Measurements from ENCODE around the gene HDGFL1. TPM values are rescaled to one million over a fixed set of nuclear protein-coding genes. Genes with fewer than 3 reads are reported as not detected.

The HDGFL1 gene
- total and polyA plus RNA-seq, 2 of the 8 experiments (the other 6 are each of a cell fraction or from before 2014, with no cell fraction given), result not detected

- TF ChIP-seq, protein P1, sequence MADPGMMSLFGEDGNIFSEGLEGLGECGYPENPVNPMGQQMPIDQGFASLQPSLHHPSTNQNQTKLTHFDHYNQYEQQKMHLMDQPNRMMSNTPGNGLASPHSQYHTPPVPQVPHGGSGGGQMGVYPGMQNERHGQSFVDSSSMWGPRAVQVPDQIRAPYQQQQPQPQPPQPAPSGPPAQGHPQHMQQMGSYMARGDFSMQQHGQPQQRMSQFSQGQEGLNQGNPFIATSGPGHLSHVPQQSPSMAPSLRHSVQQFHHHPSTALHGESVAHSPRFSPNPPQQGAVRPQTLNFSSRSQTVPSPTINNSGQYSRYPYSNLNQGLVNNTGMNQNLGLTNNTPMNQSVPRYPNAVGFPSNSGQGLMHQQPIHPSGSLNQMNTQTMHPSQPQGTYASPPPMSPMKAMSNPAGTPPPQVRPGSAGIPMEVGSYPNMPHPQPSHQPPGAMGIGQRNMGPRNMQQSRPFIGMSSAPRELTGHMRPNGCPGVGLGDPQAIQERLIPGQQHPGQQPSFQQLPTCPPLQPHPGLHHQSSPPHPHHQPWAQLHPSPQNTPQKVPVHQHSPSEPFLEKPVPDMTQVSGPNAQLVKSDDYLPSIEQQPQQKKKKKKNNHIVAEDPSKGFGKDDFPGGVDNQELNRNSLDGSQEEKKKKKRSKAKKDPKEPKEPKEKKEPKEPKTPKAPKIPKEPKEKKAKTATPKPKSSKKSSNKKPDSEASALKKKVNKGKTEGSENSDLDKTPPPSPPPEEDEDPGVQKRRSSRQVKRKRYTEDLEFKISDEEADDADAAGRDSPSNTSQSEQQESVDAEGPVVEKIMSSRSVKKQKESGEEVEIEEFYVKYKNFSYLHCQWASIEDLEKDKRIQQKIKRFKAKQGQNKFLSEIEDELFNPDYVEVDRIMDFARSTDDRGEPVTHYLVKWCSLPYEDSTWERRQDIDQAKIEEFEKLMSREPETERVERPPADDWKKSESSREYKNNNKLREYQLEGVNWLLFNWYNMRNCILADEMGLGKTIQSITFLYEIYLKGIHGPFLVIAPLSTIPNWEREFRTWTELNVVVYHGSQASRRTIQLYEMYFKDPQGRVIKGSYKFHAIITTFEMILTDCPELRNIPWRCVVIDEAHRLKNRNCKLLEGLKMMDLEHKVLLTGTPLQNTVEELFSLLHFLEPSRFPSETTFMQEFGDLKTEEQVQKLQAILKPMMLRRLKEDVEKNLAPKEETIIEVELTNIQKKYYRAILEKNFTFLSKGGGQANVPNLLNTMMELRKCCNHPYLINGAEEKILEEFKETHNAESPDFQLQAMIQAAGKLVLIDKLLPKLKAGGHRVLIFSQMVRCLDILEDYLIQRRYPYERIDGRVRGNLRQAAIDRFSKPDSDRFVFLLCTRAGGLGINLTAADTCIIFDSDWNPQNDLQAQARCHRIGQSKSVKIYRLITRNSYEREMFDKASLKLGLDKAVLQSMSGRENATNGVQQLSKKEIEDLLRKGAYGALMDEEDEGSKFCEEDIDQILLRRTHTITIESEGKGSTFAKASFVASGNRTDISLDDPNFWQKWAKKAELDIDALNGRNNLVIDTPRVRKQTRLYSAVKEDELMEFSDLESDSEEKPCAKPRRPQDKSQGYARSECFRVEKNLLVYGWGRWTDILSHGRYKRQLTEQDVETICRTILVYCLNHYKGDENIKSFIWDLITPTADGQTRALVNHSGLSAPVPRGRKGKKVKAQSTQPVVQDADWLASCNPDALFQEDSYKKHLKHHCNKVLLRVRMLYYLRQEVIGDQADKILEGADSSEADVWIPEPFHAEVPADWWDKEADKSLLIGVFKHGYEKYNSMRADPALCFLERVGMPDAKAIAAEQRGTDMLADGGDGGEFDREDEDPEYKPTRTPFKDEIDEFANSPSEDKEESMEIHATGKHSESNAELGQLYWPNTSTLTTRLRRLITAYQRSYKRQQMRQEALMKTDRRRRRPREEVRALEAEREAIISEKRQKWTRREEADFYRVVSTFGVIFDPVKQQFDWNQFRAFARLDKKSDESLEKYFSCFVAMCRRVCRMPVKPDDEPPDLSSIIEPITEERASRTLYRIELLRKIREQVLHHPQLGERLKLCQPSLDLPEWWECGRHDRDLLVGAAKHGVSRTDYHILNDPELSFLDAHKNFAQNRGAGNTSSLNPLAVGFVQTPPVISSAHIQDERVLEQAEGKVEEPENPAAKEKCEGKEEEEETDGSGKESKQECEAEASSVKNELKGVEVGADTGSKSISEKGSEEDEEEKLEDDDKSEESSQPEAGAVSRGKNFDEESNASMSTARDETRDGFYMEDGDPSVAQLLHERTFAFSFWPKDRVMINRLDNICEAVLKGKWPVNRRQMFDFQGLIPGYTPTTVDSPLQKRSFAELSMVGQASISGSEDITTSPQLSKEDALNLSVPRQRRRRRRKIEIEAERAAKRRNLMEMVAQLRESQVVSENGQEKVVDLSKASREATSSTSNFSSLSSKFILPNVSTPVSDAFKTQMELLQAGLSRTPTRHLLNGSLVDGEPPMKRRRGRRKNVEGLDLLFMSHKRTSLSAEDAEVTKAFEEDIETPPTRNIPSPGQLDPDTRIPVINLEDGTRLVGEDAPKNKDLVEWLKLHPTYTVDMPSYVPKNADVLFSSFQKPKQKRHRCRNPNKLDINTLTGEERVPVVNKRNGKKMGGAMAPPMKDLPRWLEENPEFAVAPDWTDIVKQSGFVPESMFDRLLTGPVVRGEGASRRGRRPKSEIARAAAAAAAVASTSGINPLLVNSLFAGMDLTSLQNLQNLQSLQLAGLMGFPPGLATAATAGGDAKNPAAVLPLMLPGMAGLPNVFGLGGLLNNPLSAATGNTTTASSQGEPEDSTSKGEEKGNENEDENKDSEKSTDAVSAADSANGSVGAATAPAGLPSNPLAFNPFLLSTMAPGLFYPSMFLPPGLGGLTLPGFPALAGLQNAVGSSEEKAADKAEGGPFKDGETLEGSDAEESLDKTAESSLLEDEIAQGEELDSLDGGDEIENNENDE (IDR thresholded peaks at IDR 0.05; ENCODE audit: insufficient replicate concordance, low read length), result no peak
- TF ChIP-seq EP300 (IDR thresholded peaks at IDR 0.05; ENCODE audit: borderline replicate concordance in 1 of 2, low read depth in 2 of 2, low read length in 2 of 2) (no peak), SP1 (IDR thresholded peaks at IDR 0.05; ENCODE audit: low read depth, low read length) (no peak), SIX5 (IDR thresholded peaks at IDR 0.05; ENCODE audit: low read depth, low read length) (no peak), GTF2F1 (IDR thresholded peaks at IDR 0.05; ENCODE audit: borderline replicate concordance, low read depth, low read length) (no peak), ATF2 (IDR thresholded peaks at IDR 0.05; ENCODE audit: low read length) (no peak), HDAC2 (IDR thresholded peaks at IDR 0.05; ENCODE audit: borderline replicate concordance in 1 of 2, low read depth in 2 of 2, low read length in 2 of 2) (no peak), RXRA (IDR thresholded peaks at IDR 0.05; ENCODE audit: insufficient read depth, low read depth, low read length) (no peak), SIN3A (conservative IDR thresholded peaks at IDR 0.05 in 1 of 2, IDR thresholded peaks at IDR 0.05 in 1 of 2; ENCODE audit: low read depth in 1 of 2, low read length in 2 of 2) (no peak)
Measured at GRCh38 chr6:22589118-22589517, 19.8 kb downstream of the HDGFL1 start (continued).

All from H1 (cell line).